ENCODE measurements around the gene SEMA7A.

The SEMA7A gene

GRCh38 chr15:74385733-74386132 lies 48.0 kb downstream of the SEMA7A start:
- H3K27me3 ChIP-seq (ENCODE audit: control insufficient read depth, insufficient read depth, low read length) = no peaks in the 10 kb centered on the region
- H3K27ac ChIP-seq (ENCODE audit: low read length) = no peak overlapping the region
- H3K9ac ChIP-seq (ENCODE audit: low read length) = no peak overlapping the region
- H3K4me1 ChIP-seq (ENCODE audit: control insufficient read depth, low read depth, low read length) = peaks cover 8% of the 10 kb centered on the region
- H3K36me3 ChIP-seq (ENCODE audit: control insufficient read depth, low read depth, low read length) = no peaks in the 10 kb centered on the region
- H3K4me3 ChIP-seq (ENCODE audit: low read length) = no peak overlapping the region
- H3K9me3 ChIP-seq (ENCODE audit: control insufficient read depth, low read depth, low read length) = no peaks in the 10 kb centered on the region

GRCh38 chr15:74384881-74385643 lies 48.7 kb downstream of the SEMA7A start:
- H3K9me3 ChIP-seq (ENCODE audit: control insufficient read depth, low read depth, low read length) = no peaks in the 10 kb centered on the region
- H3K9ac ChIP-seq (ENCODE audit: low read length) = no peak overlapping the region
- peaks cover 8% of the 10 kb centered on the region for H3K4me1 ChIP-seq (ENCODE audit: control insufficient read depth, low read depth, low read length)
- no peak overlapping the region for H3K4me3 ChIP-seq (ENCODE audit: low read length)
- H3K27ac ChIP-seq (ENCODE audit: low read length) = no peak overlapping the region
- no peaks in the 10 kb centered on the region for H3K27me3 ChIP-seq (ENCODE audit: control insufficient read depth, insufficient read depth, low read length)
- H3K36me3 ChIP-seq (ENCODE audit: control insufficient read depth, low read depth, low read length) = no peaks in the 10 kb centered on the region

DNA sequence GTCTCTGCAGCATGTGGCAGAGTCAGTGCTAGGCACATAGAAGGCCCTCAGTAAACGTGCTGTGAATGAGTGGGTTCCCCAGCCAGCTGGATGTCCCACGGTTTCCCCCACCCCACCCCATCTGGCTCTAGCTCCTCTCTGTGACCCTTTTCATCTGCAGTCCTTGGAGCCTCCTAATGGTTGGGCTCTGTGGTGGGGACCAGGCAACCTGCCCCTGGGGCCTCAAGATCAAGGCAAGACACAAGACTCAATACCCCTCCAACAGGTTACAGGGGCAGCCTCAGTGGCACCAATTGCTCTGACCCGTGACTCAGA lies 49.2 kb downstream of the SEMA7A start:
- Histone ChIP-seq H3K27me3 (ENCODE audit: control insufficient read depth, insufficient read depth, low read length) (no peaks in the 10 kb centered on the region), H3K27ac (ENCODE audit: low read length) (no peak overlapping the region), H3K4me3 (ENCODE audit: low read length) (no peak overlapping the region), H3K4me1 (ENCODE audit: control insufficient read depth, low read depth, low read length) (peaks cover 8% of the 10 kb centered on the region), H3K9ac (ENCODE audit: low read length) (no peak overlapping the region), H3K9me3 (ENCODE audit: control insufficient read depth, low read depth, low read length) (no peaks in the 10 kb centered on the region), H3K36me3 (ENCODE audit: control insufficient read depth, low read depth, low read length) (no peaks in the 10 kb centered on the region)

DNA sequence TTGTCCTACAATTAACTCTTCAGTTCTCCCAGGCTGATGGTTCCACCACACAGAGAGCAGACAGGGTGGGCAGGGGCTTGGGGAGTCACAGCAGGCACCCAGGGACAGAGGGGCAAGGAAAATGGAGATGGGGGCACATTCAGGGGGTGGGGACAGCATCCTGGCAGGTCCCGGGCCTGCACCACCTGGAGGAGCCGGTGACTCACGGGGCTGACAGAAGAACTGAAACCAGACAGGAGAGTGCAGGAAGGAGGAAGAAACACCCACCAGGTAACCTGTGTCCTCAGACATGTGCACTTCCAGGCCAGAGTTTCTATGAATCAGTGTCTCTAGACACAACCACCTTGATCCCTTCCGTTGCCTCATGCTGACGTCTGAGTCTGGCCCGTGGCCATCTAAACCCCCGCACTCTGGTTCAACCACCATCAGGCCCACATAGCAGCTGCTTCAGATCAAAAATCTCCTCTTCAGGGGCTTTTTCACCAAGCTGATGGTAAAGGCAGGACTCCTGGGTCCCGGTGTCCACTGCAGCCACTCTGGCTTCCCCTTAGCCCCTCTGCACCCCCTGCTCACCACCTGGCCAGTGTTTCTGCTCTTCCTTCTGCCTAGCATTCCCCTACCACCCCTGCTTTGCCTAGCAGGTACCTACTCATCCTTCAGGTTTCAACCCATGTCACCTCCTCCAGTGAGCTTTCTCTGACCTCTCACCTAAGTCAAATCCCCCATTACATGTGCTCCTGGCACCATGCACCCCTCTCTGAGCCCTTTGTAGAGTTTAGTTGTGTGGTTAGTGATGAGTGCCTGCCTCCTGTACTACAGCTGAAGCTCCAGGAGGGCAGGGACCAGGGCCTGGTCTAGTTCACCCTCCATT lies 49.8 kb downstream of the SEMA7A start:
- H3K9ac ChIP-seq (ENCODE audit: low read length) = no peak overlapping the region

GRCh38 chr15:74383286-74383685 lies 50.5 kb downstream of the SEMA7A start:
- Histone ChIP-seq H3K9ac (ENCODE audit: low read length) (no peak overlapping the region), H3K27ac (ENCODE audit: low read length) (no peak overlapping the region), H3K36me3 (ENCODE audit: control insufficient read depth, low read depth, low read length) (no peaks in the 10 kb centered on the region), H3K27me3 (ENCODE audit: control insufficient read depth, insufficient read depth, low read length) (no peaks in the 10 kb centered on the region), H3K9me3 (ENCODE audit: control insufficient read depth, low read depth, low read length) (no peaks in the 10 kb centered on the region), H3K4me1 (ENCODE audit: control insufficient read depth, low read depth, low read length) (peaks cover 8% of the 10 kb centered on the region), H3K4me3 (ENCODE audit: low read length) (no peak overlapping the region)

More for the DNA sequence above, 49.8 kb downstream of the SEMA7A start:
- H3K9me3 ChIP-seq (ENCODE audit: control insufficient read depth, low read depth, low read length) = no peaks in the 10 kb centered on the region
- peaks cover 8% of the 10 kb centered on the region for H3K4me1 ChIP-seq (ENCODE audit: control insufficient read depth, low read depth, low read length)
- no peak overlapping the region for H3K4me3 ChIP-seq (ENCODE audit: low read length)
- H3K27ac ChIP-seq (ENCODE audit: low read length) = no peak overlapping the region
- H3K27me3 ChIP-seq (ENCODE audit: control insufficient read depth, insufficient read depth, low read length) = no peaks in the 10 kb centered on the region
- no peaks in the 10 kb centered on the region for H3K36me3 ChIP-seq (ENCODE audit: control insufficient read depth, low read depth, low read length)

GRCh38 chr15:74382004-74382816 lies 51.5 kb downstream of the SEMA7A start:
- H3K4me1 ChIP-seq (ENCODE audit: control insufficient read depth, low read depth, low read length) = peaks cover 8% of the 10 kb centered on the region
- H3K9me3 ChIP-seq (ENCODE audit: control insufficient read depth, low read depth, low read length) = no peaks in the 10 kb centered on the region
- no peak overlapping the region for H3K9ac ChIP-seq (ENCODE audit: low read length)
- no peak overlapping the region for H3K4me3 ChIP-seq (ENCODE audit: low read length)
- no peaks in the 10 kb centered on the region for H3K27me3 ChIP-seq (ENCODE audit: control insufficient read depth, insufficient read depth, low read length)
- no peak overlapping the region for H3K27ac ChIP-seq (ENCODE audit: low read length)
- no peaks in the 10 kb centered on the region for H3K36me3 ChIP-seq (ENCODE audit: control insufficient read depth, low read depth, low read length)

DNA sequence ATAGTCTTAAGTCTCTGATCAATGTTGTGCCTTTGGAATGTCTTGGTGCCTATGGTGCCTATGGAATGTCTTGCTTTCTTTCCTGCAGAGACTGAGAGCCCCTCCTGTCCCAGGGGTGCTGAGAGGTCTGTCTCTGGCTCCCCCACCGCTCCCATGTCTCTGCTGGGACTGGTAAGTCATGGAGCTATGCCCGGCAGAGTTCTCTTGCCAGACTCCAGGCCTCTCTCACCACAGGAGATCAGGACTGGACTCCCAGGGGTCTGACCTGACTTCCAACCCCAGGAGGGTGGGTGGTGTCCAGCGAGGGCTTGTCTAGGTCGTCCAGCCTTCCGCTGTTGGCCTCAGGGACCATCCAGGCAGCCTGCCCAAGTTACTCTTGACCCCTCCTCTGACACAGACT lies 52.3 kb downstream of the SEMA7A start:
- Histone ChIP-seq H3K36me3 (ENCODE audit: control insufficient read depth, low read depth, low read length) (no peaks in the 10 kb centered on the region), H3K9me3 (ENCODE audit: control insufficient read depth, low read depth, low read length) (no peaks in the 10 kb centered on the region), H3K27me3 (ENCODE audit: control insufficient read depth, insufficient read depth, low read length) (no peaks in the 10 kb centered on the region), H3K9ac (ENCODE audit: low read length) (no peak overlapping the region), H3K4me1 (ENCODE audit: control insufficient read depth, low read depth, low read length) (peaks cover 8% of the 10 kb centered on the region), H3K4me3 (ENCODE audit: low read length) (no peak overlapping the region), H3K27ac (ENCODE audit: low read length) (no peak overlapping the region)

GRCh38 chr15:74381190-74381453 lies 52.6 kb downstream of the SEMA7A start:
- peaks cover 7% of the 10 kb centered on the region for H3K4me1 ChIP-seq (ENCODE audit: control insufficient read depth, low read depth, low read length)

DNA sequence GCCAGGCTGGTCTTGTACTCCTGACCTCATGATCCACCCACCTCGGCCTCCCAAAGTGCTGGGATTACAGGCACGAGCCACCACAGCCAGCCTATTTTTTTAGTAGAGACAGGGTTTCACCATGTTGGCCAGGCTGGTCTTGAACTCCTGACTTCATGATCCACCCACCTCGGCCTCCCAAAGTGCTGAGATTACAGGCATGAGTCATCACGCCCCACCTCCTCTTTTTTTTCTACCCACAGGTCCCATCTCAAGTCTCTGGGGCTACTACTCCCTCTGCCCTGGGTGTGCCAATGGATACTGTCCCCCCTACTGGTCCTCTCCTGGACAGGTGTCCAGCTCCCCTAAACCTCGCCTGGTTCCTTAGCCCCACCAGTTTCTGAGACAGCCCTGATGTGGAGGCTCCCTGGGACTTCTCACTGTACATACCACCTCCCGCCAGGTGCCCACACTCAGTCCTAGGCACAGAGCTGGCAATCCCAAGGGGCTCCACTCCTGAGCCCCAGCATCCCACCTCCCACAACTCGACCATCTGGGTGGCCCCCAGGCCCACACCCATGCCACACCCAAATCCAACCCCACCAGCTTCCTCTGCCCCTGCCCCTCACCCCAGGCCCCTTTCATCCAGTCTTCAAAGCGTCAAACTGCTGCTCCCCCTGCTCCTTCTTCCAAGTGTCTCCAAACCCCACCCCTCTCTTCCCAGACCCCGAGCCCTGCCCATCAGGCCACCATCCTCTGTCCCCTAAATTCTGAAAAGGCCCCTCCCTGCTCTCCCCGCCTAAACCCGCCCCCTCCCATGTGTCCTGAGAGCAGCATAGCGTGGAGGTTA lies 53.2 kb downstream of the SEMA7A start:
- Histone ChIP-seq H3K27ac (ENCODE audit: low read length) (no peak overlapping the region), H3K36me3 (ENCODE audit: control insufficient read depth, low read depth, low read length) (no peaks in the 10 kb centered on the region), H3K4me1 (ENCODE audit: control insufficient read depth, low read depth, low read length) (peaks cover 2% of the 10 kb centered on the region), H3K9ac (ENCODE audit: low read length) (no peak overlapping the region), H3K9me3 (ENCODE audit: control insufficient read depth, low read depth, low read length) (no peaks in the 10 kb centered on the region), H3K27me3 (ENCODE audit: control insufficient read depth, insufficient read depth, low read length) (no peaks in the 10 kb centered on the region), H3K4me3 (ENCODE audit: low read length) (no peak overlapping the region)

More at GRCh38 chr15:74381190-74381453, 52.6 kb downstream of the SEMA7A start:
- H3K4me3 ChIP-seq (ENCODE audit: low read length) = no peak overlapping the region
- H3K27ac ChIP-seq (ENCODE audit: low read length) = no peak overlapping the region
- no peak overlapping the region for H3K9ac ChIP-seq (ENCODE audit: low read length)
- H3K36me3 ChIP-seq (ENCODE audit: control insufficient read depth, low read depth, low read length) = no peaks in the 10 kb centered on the region
- H3K9me3 ChIP-seq (ENCODE audit: control insufficient read depth, low read depth, low read length) = no peaks in the 10 kb centered on the region
- no peaks in the 10 kb centered on the region for H3K27me3 ChIP-seq (ENCODE audit: control insufficient read depth, insufficient read depth, low read length)

GRCh38 chr15:74378848-74379247 lies 54.9 kb downstream of the SEMA7A start:
- Histone ChIP-seq H3K9ac (ENCODE audit: low read length) (no peak overlapping the region), H3K9me3 (ENCODE audit: control insufficient read depth, low read depth, low read length) (no peaks in the 10 kb centered on the region), H3K36me3 (ENCODE audit: control insufficient read depth, low read depth, low read length) (no peaks in the 10 kb centered on the region), H3K4me1 (ENCODE audit: control insufficient read depth, low read depth, low read length) (peaks cover 5% of the 10 kb centered on the region), H3K27me3 (ENCODE audit: control insufficient read depth, insufficient read depth, low read length) (peaks cover 4% of the 10 kb centered on the region), H3K4me3 (ENCODE audit: low read length) (no peak overlapping the region), H3K27ac (ENCODE audit: low read length) (no peak overlapping the region)
